Endothelial cell (in vitro differentiated cells): ENCODE data around the gene FNBP1. TPM values are rescaled to one million over a fixed set of nuclear protein-coding genes. Genes with fewer than 3 reads are reported as not detected.
A peak's percentile ranks its signal among the peaks of the same experiment; 100 is the strongest.
"Not testable (repeated sequence)": the region's sequence is repeated elsewhere in the genome, so short reads cannot be mapped to it uniquely, and the experiment has no call there.

Experiments used
- DNase-seq: peaks from one replicate; pipeline ENCODE4 v3.0.0; 2021; ENCODE audit warnings: low spot score
- H3K27ac Mint-ChIP-seq: one replicate; pipeline ENCODE4 v1.8.0; 2021; ENCODE audit warnings: mixed read lengths, inconsistent platforms; ENCODE audit not compliant: unreplicated experiment
- H3K27me3 Mint-ChIP-seq: one replicate; pipeline ENCODE4 v1.8.0; 2021; ENCODE audit warnings: mild to moderate bottlenecking, moderate library complexity, mixed read lengths, inconsistent platforms; ENCODE audit not compliant: unreplicated experiment
- H3K36me3 Mint-ChIP-seq: one replicate; pipeline ENCODE4 v1.8.0; 2021; ENCODE audit warnings: mild to moderate bottlenecking, low read depth, mixed read lengths, inconsistent platforms; ENCODE audit not compliant: unreplicated experiment
- H3K4me1 Mint-ChIP-seq: one replicate; pipeline ENCODE4 v1.8.0; 2021; ENCODE audit warnings: mild to moderate bottlenecking, mixed read lengths, inconsistent platforms; ENCODE audit not compliant: unreplicated experiment
- H3K4me3 Mint-ChIP-seq: one replicate; pipeline ENCODE4 v1.8.0; 2021; ENCODE audit warnings: mild to moderate bottlenecking, mixed read lengths, inconsistent platforms; ENCODE audit not compliant: unreplicated experiment
- H3K9me3 Mint-ChIP-seq: one replicate; pipeline ENCODE4 v1.8.0; 2021; ENCODE audit warnings: mixed read lengths, inconsistent platforms; ENCODE audit not compliant: unreplicated experiment
- total RNA-seq: library from RNA; stranded (reverse); fragmentation: NEBNext Ultra II Directional; extraction: Animal tissue kit (Norgen Biotek cat#: 25700); gene quantifications from one replicate; pipeline ENCODE4 v1.2.1, GENCODE V29; 2021; ENCODE audit not compliant: unreplicated experiment
- TF ChIP-seq, protein P1 (sequence below): fragments of 200-600 bp; sonication (generic); IDR thresholded peaks from one replicate; pipeline ENCODE4 v1.5.0; 2021; ENCODE audit warnings: antibody characterized with exemption; ENCODE audit not compliant: unreplicated experiment

Gene FNBP1
- total RNA-seq, 1 donor from 2014 or later = 119 TPM

DNA sequence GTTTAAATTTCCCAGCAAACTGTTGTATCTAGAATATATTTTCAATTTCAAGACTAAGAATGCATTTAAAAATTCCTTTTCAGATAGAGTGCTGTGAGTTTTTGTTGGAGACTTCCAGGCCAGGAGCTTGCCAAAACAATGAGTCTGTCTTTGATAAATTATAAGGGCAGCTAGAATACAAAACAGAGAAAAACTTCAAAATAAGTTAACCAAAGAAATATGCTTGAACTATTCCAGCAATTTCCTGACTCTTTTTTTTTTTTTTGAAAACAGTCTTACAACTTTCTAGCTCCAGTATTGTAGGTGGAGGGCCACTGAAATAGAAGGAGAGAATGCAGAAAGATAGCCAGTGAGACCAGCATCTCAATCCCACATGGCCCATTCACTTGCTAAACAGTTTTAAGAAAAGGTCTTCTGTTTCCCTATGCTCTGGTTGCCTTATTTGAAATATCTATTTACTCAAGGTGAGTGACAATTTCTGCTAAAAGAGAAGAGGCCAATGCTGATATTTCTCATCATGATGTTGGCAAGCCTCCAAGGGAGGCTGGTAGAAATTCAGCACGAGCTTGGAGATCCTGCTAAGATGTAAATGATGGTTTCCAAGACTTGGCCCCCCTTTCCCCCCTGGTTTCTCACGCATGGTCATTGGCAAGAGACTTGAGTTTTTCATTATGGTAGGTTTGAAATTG is 104.6 kb downstream of the FNBP1 start:
- no peak overlapping the region for H3K4me3 Mint-ChIP-seq
- H3K9me3 Mint-ChIP-seq = no peaks in the 10 kb centered on the region
- H3K36me3 Mint-ChIP-seq = peaks cover 20% of the 10 kb centered on the region
- TF ChIP-seq, protein P1, sequence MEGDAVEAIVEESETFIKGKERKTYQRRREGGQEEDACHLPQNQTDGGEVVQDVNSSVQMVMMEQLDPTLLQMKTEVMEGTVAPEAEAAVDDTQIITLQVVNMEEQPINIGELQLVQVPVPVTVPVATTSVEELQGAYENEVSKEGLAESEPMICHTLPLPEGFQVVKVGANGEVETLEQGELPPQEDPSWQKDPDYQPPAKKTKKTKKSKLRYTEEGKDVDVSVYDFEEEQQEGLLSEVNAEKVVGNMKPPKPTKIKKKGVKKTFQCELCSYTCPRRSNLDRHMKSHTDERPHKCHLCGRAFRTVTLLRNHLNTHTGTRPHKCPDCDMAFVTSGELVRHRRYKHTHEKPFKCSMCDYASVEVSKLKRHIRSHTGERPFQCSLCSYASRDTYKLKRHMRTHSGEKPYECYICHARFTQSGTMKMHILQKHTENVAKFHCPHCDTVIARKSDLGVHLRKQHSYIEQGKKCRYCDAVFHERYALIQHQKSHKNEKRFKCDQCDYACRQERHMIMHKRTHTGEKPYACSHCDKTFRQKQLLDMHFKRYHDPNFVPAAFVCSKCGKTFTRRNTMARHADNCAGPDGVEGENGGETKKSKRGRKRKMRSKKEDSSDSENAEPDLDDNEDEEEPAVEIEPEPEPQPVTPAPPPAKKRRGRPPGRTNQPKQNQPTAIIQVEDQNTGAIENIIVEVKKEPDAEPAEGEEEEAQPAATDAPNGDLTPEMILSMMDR = no peak
- peak overlapping the region; percentile 10 for H3K27ac Mint-ChIP-seq
- DNase-seq = no peak
- H3K27me3 Mint-ChIP-seq = no peaks in the 10 kb centered on the region
- H3K4me1 Mint-ChIP-seq = peaks cover 17% of the 10 kb centered on the region

DNA sequence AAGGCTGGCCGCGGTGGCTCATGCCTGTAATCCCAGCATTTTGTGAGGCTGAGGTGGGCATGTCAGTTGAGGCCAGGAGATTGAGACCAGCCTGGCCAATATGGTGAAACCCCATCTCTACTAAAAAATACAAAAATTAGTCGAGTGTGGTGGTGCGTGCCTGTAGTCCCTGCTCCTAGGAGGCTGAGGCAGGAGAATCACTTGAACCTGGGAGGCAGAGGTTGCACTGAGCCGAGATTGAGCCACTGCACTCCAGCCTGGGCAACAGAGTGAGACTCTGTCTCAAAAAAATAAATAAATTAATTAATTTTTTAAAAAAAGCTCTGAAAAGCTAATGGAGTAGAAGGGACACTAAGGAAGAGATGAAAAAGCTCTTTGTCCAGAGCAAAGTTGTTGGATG is 105.1 kb downstream of the FNBP1 start:
- peaks cover 15% of the 10 kb centered on the region for H3K36me3 Mint-ChIP-seq
- H3K4me3 Mint-ChIP-seq, DNase-seq, H3K27ac Mint-ChIP-seq, H3K9me3 Mint-ChIP-seq, H3K27me3 Mint-ChIP-seq: not testable (repeated sequence)
- H3K4me1 Mint-ChIP-seq = peaks cover 21% of the 10 kb centered on the region

DNA sequence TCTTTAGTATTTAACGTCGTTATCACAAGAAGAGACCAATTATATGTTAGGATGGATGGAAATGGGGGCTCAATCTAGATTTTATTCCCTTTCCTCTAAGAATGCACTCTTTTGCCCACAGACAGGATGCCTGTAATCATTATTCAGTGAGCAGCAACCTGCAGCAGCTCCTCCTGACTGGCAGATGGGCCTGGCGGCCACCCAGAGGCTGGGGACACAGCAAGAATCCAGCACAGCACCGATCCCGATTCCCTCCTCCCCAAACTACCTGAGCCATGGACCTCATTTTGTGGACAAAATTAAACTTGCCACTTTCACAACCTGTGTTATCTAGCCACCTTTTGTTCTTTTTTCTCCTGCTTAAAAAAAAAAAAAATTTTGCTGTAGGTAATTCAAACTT is 106.8 kb downstream of the FNBP1 start:
- no peaks in the 10 kb centered on the region for H3K9me3 Mint-ChIP-seq
- TF ChIP-seq, protein P1 = no peak
- peaks cover 9% of the 10 kb centered on the region for H3K36me3 Mint-ChIP-seq
- H3K27me3 Mint-ChIP-seq = peaks cover 10% of the 10 kb centered on the region
- no peak for DNase-seq
- H3K27ac Mint-ChIP-seq = no peak overlapping the region
- H3K4me3 Mint-ChIP-seq = no peak overlapping the region
- peaks cover 33% of the 10 kb centered on the region for H3K4me1 Mint-ChIP-seq

DNA sequence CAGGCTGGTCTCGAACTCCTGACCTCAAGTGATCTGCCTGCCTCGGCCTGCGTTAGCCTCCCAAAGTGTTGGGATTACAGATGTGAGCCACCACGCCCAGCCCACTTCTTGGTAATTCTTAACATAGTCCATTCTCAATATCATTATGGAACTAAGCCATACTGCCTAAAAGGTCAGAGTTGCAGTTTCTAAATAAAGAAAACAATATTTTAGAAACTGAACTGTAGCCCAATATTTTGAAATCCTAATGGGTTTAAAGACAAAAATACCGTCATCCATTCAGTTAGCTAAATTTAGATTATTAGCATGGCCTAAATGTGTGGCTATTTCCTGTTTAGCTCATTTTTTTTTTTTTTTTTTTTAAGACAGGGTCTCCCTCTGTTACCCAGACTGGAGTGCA is 108.2 kb downstream of the FNBP1 start:
- TF ChIP-seq, protein P1 = no peak
- peak overlapping the region; percentile 40 for H3K27ac Mint-ChIP-seq
- H3K4me3 Mint-ChIP-seq = no peak overlapping the region
- H3K9me3 Mint-ChIP-seq = no peaks in the 10 kb centered on the region
- H3K27me3 Mint-ChIP-seq = peaks cover 11% of the 10 kb centered on the region
- H3K36me3 Mint-ChIP-seq = peaks cover 11% of the 10 kb centered on the region
- H3K4me1 Mint-ChIP-seq = peaks cover 40% of the 10 kb centered on the region
- DNase-seq = no peak

DNA sequence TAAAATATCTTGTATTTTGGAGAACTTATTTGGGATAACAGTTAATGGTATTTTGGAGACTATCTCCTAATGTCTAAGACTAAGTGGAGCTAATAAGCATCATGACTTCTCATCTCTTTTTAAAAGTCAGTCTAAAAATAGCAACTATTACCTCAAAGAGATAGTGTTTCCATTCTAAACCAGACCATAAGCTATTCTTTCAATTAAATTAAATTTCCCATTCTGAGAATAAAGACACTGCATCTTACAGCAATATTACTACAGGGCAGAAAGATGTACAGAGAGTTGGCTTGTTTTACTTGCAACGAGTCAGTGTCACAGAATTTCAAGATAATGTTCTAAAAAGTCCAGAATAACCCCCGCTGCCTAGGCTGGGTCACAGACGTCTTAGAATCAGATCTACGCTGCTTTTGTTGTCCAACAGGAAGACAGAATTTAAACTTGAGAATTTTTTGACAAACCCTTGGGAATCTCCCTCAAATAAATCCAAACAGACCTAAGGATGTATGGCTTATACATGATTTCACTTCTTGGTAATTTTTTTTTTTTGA is 108.9 kb downstream of the FNBP1 start:
- TF ChIP-seq, protein P1 = no peak
- Mint-ChIP-seq H3K4me3 (no peak overlapping the region), H3K9me3 (no peaks in the 10 kb centered on the region), H3K27ac (peak overlapping the region; percentile 40), H3K4me1 (peaks cover 40% of the 10 kb centered on the region), H3K36me3 (peaks cover 15% of the 10 kb centered on the region), H3K27me3 (peaks cover 12% of the 10 kb centered on the region)
- no peak for DNase-seq
